Stimulated activated naive B cell treated with anti-CD40 and anti-IgM and Interleukin-4, amounts not matched to agents 10 μg/mL and 1 μg/mL and 100 μg/mL, for 72 hours (primary cell): ENCODE data around the gene HUWE1.

Source experiments
- ATAC-seq, 2 donors: fragments of 150-1000 bp; cut with Tn5 transposase; replicated peaks; 2 replicates each; pipeline ENCODE4 v1.10.0; 2021; ENCODE audit warnings: moderate library complexity in 1 of 2
- DNase-seq: peaks from one replicate; pipeline ENCODE4 v3.0.0; 2021
- H3K27ac Mint-ChIP-seq: one replicate; pipeline ENCODE4 v1.8.0; 2022; ENCODE audit warnings: mild to moderate bottlenecking, mixed read lengths
- H3K27me3 Mint-ChIP-seq, 2 donors: one replicate each; pipeline ENCODE4 v1.8.0; 2022; ENCODE audit warnings: mixed read lengths in 2 of 2
- H3K36me3 Mint-ChIP-seq, 2 donors: one replicate each; pipeline ENCODE4 v1.8.0; 2022; ENCODE audit warnings: mixed read lengths in 2 of 2, mild to moderate bottlenecking in 1 of 2
- H3K4me1 Mint-ChIP-seq, 2 donors: one replicate each; pipeline ENCODE4 v1.8.0; 2022; ENCODE audit warnings: mixed read lengths in 2 of 2, mild to moderate bottlenecking in 1 of 2
- H3K4me3 Mint-ChIP-seq, 2 donors: one replicate each; pipeline ENCODE4 v1.8.0; 2022; ENCODE audit warnings: mild to moderate bottlenecking in 2 of 2, mixed read lengths in 2 of 2, moderate library complexity in 1 of 2
- H3K9me3 Mint-ChIP-seq, 2 donors: one replicate each; pipeline ENCODE4 v1.8.0; 2022; ENCODE audit warnings: mixed read lengths in 2 of 2, mild to moderate bottlenecking in 1 of 2

HUWE1 gene

GRCh38 chrX:53678667-53679066 lies 7.9 kb downstream of the HUWE1 start:
- no peaks in the 10 kb centered on the region for H3K27me3 Mint-ChIP-seq
- no peak for ATAC-seq
- no peak overlapping the region for H3K27ac Mint-ChIP-seq
- no peak overlapping the region for H3K4me3 Mint-ChIP-seq
- DNase-seq, result no peak
- peaks cover 17 to 31% of the 10 kb centered on the region in 2 donors for H3K36me3 Mint-ChIP-seq
- H3K9me3 Mint-ChIP-seq, result no peaks in the 10 kb centered on the region
- H3K4me1 Mint-ChIP-seq, result peaks cover 12 to 22% of the 10 kb centered on the region in 2 donors

DNA sequence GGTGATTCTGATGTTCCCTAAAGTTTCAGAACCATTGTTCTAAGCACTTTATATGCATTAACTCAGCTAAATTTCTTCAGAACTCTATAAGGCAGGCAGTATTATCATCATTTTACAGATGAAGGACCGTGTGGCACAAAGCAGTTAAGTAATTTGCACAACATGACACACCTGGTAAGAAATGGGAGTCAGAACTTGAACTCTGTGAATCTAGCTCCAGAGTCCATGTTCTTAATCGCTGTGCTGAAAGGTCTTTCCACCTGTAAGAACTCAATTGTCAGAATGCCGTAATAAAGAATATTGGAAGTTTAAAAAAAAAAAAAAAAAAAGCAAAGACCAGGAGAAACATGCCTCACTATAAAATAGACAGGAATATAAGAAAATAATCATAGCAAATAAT lies 9.2 kb downstream of the HUWE1 start:
- ATAC-seq, result no peak
- no peak overlapping the region for H3K27ac Mint-ChIP-seq
- no peaks in the 10 kb centered on the region for H3K27me3 Mint-ChIP-seq
- no peak for DNase-seq
- H3K9me3 Mint-ChIP-seq, result no peaks in the 10 kb centered on the region
- H3K4me3 Mint-ChIP-seq, result no peak overlapping the region
- peaks cover 16 to 20% of the 10 kb centered on the region in 2 donors for H3K36me3 Mint-ChIP-seq
- peaks cover 9 to 13% of the 10 kb centered on the region in 2 donors for H3K4me1 Mint-ChIP-seq

DNA sequence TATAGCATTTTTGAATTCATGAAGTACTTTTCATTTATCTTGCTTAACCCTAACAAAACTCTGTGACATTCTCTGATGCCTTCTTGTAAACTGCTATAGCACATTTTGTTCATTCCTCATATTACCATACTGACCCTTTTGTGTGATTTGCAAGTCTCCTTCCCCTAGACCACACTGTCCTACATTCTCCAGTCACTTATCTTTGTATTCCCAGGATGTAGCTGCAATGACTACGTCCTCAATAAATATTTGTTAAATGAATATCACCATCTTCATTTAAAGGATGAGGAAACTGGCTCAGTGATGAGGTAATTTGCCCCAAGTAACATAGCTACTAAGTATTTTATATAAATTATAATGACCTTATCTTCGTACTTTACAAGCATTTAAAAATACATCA lies 11.9 kb downstream of the HUWE1 start:
- Mint-ChIP-seq H3K4me1 (peaks cover 5% of the 10 kb centered on the region in 2 donors), H3K4me3 (no peak overlapping the region), H3K27me3 (no peaks in the 10 kb centered on the region), H3K27ac (no peak overlapping the region), H3K9me3 (no peaks in the 10 kb centered on the region), H3K36me3 (peaks cover 8% of the 10 kb centered on the region in 2 donors)
- ATAC-seq, result no peak
- no peak for DNase-seq

DNA sequence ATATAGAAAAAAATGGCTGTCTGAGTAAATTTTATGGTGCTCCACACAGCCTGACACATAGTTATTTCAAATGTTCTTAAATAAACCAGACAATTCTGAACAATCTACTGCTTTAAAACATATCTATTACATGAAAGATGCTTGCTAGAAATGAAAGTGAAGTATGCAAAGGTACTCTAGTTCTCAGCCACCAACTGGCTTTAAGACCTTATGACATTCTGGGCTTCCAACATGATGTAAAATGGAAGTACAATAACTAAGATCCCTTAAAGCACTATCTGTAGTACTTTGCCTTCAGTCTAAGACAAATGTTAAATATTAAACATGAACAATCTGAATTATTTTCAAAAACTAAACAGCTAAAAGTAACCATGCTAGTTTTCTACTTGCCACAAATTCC lies 17.3 kb downstream of the HUWE1 start:
- Mint-ChIP-seq H3K27ac (no peak overlapping the region), H3K4me3 (no peak overlapping the region), H3K9me3 (no peaks in the 10 kb centered on the region), H3K36me3 (peaks cover 8 to 11% of the 10 kb centered on the region in 2 donors), H3K4me1 (peaks cover 3 to 6% of the 10 kb centered on the region in 2 donors), H3K27me3 (no peaks in the 10 kb centered on the region)
- ATAC-seq, result no peak
- no peak for DNase-seq

GRCh38 chrX:53666171-53666570 lies 20.3 kb downstream of the HUWE1 start:
- Mint-ChIP-seq H3K4me1 (peaks cover 9 to 21% of the 10 kb centered on the region in 2 donors), H3K36me3 (peaks cover 18 to 21% of the 10 kb centered on the region in 2 donors), H3K27ac (no peak overlapping the region), H3K27me3 (no peaks in the 10 kb centered on the region), H3K9me3 (no peaks in the 10 kb centered on the region), H3K4me3 (no peak overlapping the region)
- ATAC-seq (no peak), DNase-seq (no peak)

- no peaks in the 10 kb centered on the region for H3K9me3 Mint-ChIP-seq
- peaks cover 10 to 16% of the 10 kb centered on the region in 2 donors for H3K4me1 Mint-ChIP-seq
- H3K27ac Mint-ChIP-seq, result no peak overlapping the region
- peaks cover 15 to 26% of the 10 kb centered on the region in 2 donors for H3K36me3 Mint-ChIP-seq
- ATAC-seq (no peak), DNase-seq (no peak)
- no peaks in the 10 kb centered on the region for H3K27me3 Mint-ChIP-seq
- no peak overlapping the region for H3K4me3 Mint-ChIP-seq
These were observed 26.5 kb downstream of the HUWE1 start for GRCh38 chrX:53660004-53660403.

GRCh38 chrX:53659039-53659438 lies 27.5 kb downstream of the HUWE1 start:
- Mint-ChIP-seq H3K9me3 (no peaks in the 10 kb centered on the region), H3K36me3 (peaks cover 15 to 24% of the 10 kb centered on the region in 2 donors), H3K4me1 (peaks cover 10 to 16% of the 10 kb centered on the region in 2 donors), H3K27me3 (no peaks in the 10 kb centered on the region), H3K27ac (no peak overlapping the region), H3K4me3 (no peak overlapping the region)
- ATAC-seq (no peak), DNase-seq (no peak)

DNA sequence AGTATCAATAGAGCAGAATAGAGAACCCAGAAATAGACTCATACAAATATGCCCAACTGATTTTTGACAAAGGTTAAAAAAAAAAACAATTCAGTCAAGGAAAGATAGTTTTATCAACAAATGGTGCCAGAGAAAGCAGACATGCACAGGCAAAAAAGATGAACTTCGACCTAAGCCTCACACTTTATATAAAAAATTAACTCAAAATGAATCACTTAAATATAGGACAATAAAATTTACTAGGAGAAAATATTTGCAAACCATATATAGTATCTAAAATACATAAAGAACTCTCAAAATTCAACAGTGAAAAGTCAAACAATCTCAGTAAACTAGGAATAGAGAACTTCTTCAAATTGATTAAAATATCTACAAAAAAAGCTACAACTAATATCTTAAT lies 29.7 kb downstream of the HUWE1 start:
- H3K4me1 Mint-ChIP-seq, result peaks cover 2 to 3% of the 10 kb centered on the region in 2 donors
- H3K9me3 Mint-ChIP-seq, result no peaks in the 10 kb centered on the region
- H3K27me3 Mint-ChIP-seq, result no peaks in the 10 kb centered on the region
- H3K27ac Mint-ChIP-seq, result no peak overlapping the region
- no peak for DNase-seq
- no peak overlapping the region for H3K4me3 Mint-ChIP-seq
- peaks cover 6 to 12% of the 10 kb centered on the region in 2 donors for H3K36me3 Mint-ChIP-seq
- ATAC-seq, result no peak

- Mint-ChIP-seq H3K36me3 (peaks cover 7 to 10% of the 10 kb centered on the region in 2 donors), H3K4me1 (peaks cover 0 to 2% of the 10 kb centered on the region in 2 donors), H3K27ac (no peak overlapping the region), H3K4me3 (no peak overlapping the region), H3K27me3 (no peaks in the 10 kb centered on the region), H3K9me3 (no peaks in the 10 kb centered on the region)
- ATAC-seq, result no peak
- DNase-seq, result no peak
These were observed 32.1 kb downstream of the HUWE1 start for GRCh38 chrX:53654376-53654775.

GRCh38 chrX:53644751-53645150 lies 41.8 kb downstream of the HUWE1 start:
- H3K4me3 Mint-ChIP-seq, result no peak overlapping the region
- ATAC-seq (no peak), DNase-seq (no peak)
- peaks cover 17% of the 10 kb centered on the region in 2 donors for H3K36me3 Mint-ChIP-seq
- no peak overlapping the region for H3K27ac Mint-ChIP-seq
- H3K27me3 Mint-ChIP-seq, result no peaks in the 10 kb centered on the region
- no peaks in the 10 kb centered on the region for H3K4me1 Mint-ChIP-seq
- H3K9me3 Mint-ChIP-seq, result no peaks in the 10 kb centered on the region

DNA sequence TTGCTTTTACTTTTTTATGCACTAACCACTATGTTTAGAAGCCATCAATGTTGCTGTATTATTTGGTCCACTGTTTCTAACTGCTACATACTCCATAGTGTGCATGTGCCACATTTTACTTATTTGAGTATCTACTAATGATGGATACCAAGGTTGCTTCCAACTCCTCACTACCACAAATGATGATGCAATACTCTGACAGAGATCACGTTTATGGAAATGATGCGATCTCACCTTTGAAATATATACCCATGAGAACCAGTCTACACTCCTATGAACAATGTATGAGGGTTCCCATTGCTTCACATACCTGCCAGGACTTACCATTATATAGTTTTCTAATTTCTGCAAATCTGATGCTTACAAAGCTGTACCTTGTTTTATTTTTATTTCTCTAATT lies 44.2 kb downstream of the HUWE1 start:
- Mint-ChIP-seq H3K27me3 (no peaks in the 10 kb centered on the region), H3K36me3 (peaks cover 17 to 18% of the 10 kb centered on the region in 2 donors), H3K4me1 (no peaks in the 10 kb centered on the region), H3K4me3 (no peak overlapping the region), H3K9me3 (no peaks in the 10 kb centered on the region), H3K27ac (peak overlapping the region; percentile 5)
- no peak for DNase-seq
- ATAC-seq, result no peak

GRCh38 chrX:53639257-53639656 lies 47.3 kb downstream of the HUWE1 start:
- H3K36me3 Mint-ChIP-seq, result peaks cover 14% of the 10 kb centered on the region in 2 donors
- ATAC-seq (no peak), DNase-seq (no peak)
- no peak overlapping the region for H3K4me3 Mint-ChIP-seq
- no peaks in the 10 kb centered on the region for H3K9me3 Mint-ChIP-seq
- H3K27ac Mint-ChIP-seq, result no peak overlapping the region
- H3K27me3 Mint-ChIP-seq, result no peaks in the 10 kb centered on the region
- no peaks in the 10 kb centered on the region for H3K4me1 Mint-ChIP-seq

GRCh38 chrX:53637479-53637878 lies 49.0 kb downstream of the HUWE1 start:
- H3K4me1 Mint-ChIP-seq, result no peaks in the 10 kb centered on the region
- H3K9me3 Mint-ChIP-seq, result no peaks in the 10 kb centered on the region
- no peak for DNase-seq
- no peak overlapping the region for H3K4me3 Mint-ChIP-seq
- no peak overlapping the region for H3K27ac Mint-ChIP-seq
- ATAC-seq, result no peak
- H3K27me3 Mint-ChIP-seq, result no peaks in the 10 kb centered on the region
- H3K36me3 Mint-ChIP-seq, result peaks cover 8 to 10% of the 10 kb centered on the region in 2 donors

GRCh38 chrX:53631156-53631555 lies 55.4 kb downstream of the HUWE1 start:
- no peak overlapping the region for H3K27ac Mint-ChIP-seq
- H3K4me3 Mint-ChIP-seq, result no peak overlapping the region
- no peak for DNase-seq

GRCh38 chrX:53630261-53630660 lies 56.3 kb downstream of the HUWE1 start:
- ATAC-seq (no peak), DNase-seq (no peak)
- H3K4me3 Mint-ChIP-seq, result no peak overlapping the region
- peaks cover 5 to 21% of the 10 kb centered on the region in 2 donors for H3K36me3 Mint-ChIP-seq
- no peaks in the 10 kb centered on the region for H3K4me1 Mint-ChIP-seq
- no peaks in the 10 kb centered on the region for H3K9me3 Mint-ChIP-seq
- no peak overlapping the region for H3K27ac Mint-ChIP-seq
- H3K27me3 Mint-ChIP-seq, result no peaks in the 10 kb centered on the region

More at GRCh38 chrX:53631156-53631555, 55.4 kb downstream of the HUWE1 start:
- H3K27me3 Mint-ChIP-seq, result no peaks in the 10 kb centered on the region
- H3K9me3 Mint-ChIP-seq, result no peaks in the 10 kb centered on the region
- no peak for ATAC-seq
- H3K4me1 Mint-ChIP-seq, result no peaks in the 10 kb centered on the region
- H3K36me3 Mint-ChIP-seq, result peaks cover 5 to 23% of the 10 kb centered on the region in 2 donors

DNA sequence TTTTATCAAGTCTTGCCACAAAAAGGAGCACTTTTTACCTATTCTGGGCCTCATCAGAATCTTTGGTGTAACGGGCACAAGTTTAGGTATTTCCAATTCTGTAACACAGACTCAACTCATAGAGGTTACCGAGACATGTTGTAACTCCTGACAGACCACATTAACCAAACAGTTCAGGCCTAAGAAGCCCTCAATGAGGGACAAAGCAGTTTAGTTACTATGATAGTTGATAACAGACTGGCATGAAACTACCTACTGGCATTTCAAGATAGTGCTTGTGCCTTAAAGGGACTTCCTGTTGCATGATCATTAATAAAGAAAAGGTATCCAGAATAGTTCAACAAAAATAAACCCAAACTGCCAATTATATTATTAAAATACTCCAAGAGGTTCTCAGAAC lies 64.1 kb downstream of the HUWE1 start:
- no peak overlapping the region for H3K27ac Mint-ChIP-seq
- ATAC-seq, result no peak
- H3K4me1 Mint-ChIP-seq, result no peaks in the 10 kb centered on the region
- peaks cover 10 to 13% of the 10 kb centered on the region in 2 donors for H3K36me3 Mint-ChIP-seq
- no peaks in the 10 kb centered on the region for H3K9me3 Mint-ChIP-seq
- H3K27me3 Mint-ChIP-seq, result peaks cover 0 to 3% of the 10 kb centered on the region in 2 donors
- no peak for DNase-seq
- no peak overlapping the region for H3K4me3 Mint-ChIP-seq
